Measurements from ENCODE around the gene KCNMA1. TPM values are rescaled to one million over a fixed set of nuclear protein-coding genes. Genes with fewer than 3 reads are reported as not detected.

KCNMA1 gene
- polyA plus RNA-seq, 1 experiment, result 21.4 TPM

GRCh38 chr10:77300682-77301302 lies 336.8 kb downstream of the KCNMA1 start:
- no peak overlapping the region for H3K4me3 ChIP-seq (ENCODE audit: low read depth, low read length)
- ChIA-PET CTCF (interaction anchor here (0.9 kb wide), 1 partner anchor 127 kb away, joined by 4 read pairs; no protein-coding TSS in a partner anchor), POLR2A (interaction anchor here (0.5 kb wide), 1 partner anchor 231 kb away, joined by 7 read pairs; no protein-coding TSS in a partner anchor)
- H3K27me3 ChIP-seq (ENCODE audit: control insufficient read depth, insufficient read depth, low read length), result no peaks in the 10 kb centered on the region
- H3K36me3 ChIP-seq (ENCODE audit: control insufficient read depth, insufficient read depth, low read length), result no peaks in the 10 kb centered on the region
- TF ChIP-seq, protein P1, sequence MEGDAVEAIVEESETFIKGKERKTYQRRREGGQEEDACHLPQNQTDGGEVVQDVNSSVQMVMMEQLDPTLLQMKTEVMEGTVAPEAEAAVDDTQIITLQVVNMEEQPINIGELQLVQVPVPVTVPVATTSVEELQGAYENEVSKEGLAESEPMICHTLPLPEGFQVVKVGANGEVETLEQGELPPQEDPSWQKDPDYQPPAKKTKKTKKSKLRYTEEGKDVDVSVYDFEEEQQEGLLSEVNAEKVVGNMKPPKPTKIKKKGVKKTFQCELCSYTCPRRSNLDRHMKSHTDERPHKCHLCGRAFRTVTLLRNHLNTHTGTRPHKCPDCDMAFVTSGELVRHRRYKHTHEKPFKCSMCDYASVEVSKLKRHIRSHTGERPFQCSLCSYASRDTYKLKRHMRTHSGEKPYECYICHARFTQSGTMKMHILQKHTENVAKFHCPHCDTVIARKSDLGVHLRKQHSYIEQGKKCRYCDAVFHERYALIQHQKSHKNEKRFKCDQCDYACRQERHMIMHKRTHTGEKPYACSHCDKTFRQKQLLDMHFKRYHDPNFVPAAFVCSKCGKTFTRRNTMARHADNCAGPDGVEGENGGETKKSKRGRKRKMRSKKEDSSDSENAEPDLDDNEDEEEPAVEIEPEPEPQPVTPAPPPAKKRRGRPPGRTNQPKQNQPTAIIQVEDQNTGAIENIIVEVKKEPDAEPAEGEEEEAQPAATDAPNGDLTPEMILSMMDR (IDR thresholded peaks at IDR 0.05; ENCODE audit: insufficient read depth, low read depth, low read length), result no peak
- DNase-seq (ENCODE audit: low read depth), result no peak

DNA sequence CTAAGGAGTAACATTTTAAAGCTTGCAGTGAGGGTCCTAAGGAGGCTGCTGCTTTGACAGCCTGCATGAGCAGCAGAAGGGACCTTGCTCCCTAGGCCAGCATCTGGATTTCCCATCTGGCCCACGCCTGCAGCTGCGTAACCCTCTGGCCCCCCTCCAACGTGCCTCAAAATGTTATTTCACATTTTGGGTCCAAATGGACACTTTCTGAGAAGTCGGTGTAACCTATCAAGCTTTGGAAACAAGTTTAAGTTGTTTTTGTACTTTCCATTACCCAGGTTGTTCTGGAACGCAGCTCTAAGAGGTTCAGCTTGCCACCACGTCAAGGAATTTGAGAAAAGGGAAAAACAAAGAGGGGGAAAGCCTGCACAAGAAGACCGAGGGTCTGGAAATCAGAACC lies 338.3 kb downstream of the KCNMA1 start:
- Histone ChIP-seq H3K36me3 (ENCODE audit: control insufficient read depth, insufficient read depth, low read length) (no peaks in the 10 kb centered on the region), H3K27me3 (ENCODE audit: control insufficient read depth, insufficient read depth, low read length) (no peaks in the 10 kb centered on the region), H3K4me3 (ENCODE audit: low read depth, low read length) (no peak overlapping the region)
- POLR2A ChIA-PET, result no interaction called here
- CTCF ChIA-PET, result no interaction called here
- TF ChIP-seq, protein P1 (IDR thresholded peaks at IDR 0.05; ENCODE audit: insufficient read depth, low read depth, low read length), result no peak
- no peak for DNase-seq (ENCODE audit: low read depth)

GRCh38 chr10:77297393-77297739 lies 340.2 kb downstream of the KCNMA1 start:
- Histone ChIP-seq H3K4me3 (ENCODE audit: low read depth, low read length) (no peak overlapping the region), H3K27me3 (ENCODE audit: control insufficient read depth, insufficient read depth, low read length) (no peaks in the 10 kb centered on the region), H3K36me3 (ENCODE audit: control insufficient read depth, insufficient read depth, low read length) (no peaks in the 10 kb centered on the region)
- TF ChIP-seq, protein P1 (IDR thresholded peaks at IDR 0.05; ENCODE audit: insufficient read depth, low read depth, low read length), result no peak
- POLR2A ChIA-PET, result no interaction called here
- no peak for DNase-seq (ENCODE audit: low read depth)
- CTCF ChIA-PET, result interaction anchor here (1.2 to 1.4 kb wide), 3 partner anchors 9 to 123 kb away, joined by 3 to 6 read pairs (median 4); no protein-coding TSS in a partner anchor

GRCh38 chr10:77296534-77297392 lies 340.8 kb downstream of the KCNMA1 start:
- TF ChIP-seq, protein P1 (IDR thresholded peaks at IDR 0.05; ENCODE audit: insufficient read depth, low read depth, low read length), result no peak
- Histone ChIP-seq H3K36me3 (ENCODE audit: control insufficient read depth, insufficient read depth, low read length) (no peaks in the 10 kb centered on the region), H3K27me3 (ENCODE audit: control insufficient read depth, insufficient read depth, low read length) (no peaks in the 10 kb centered on the region), H3K4me3 (ENCODE audit: low read depth, low read length) (no peak overlapping the region)
- CTCF ChIA-PET, result interaction anchor here (0.6 to 1.2 kb wide), 3 partner anchors 8 to 106 kb away, joined by 3 to 6 read pairs (median 3); no protein-coding TSS in a partner anchor
- no peak for DNase-seq (ENCODE audit: low read depth)
- POLR2A ChIA-PET, result no interaction called here

GRCh38 chr10:77293773-77294172 lies 343.8 kb downstream of the KCNMA1 start:
- CTCF ChIA-PET, result interaction anchor here (1.4 to 2.1 kb wide), 3 partner anchors 10 to 120 kb away, joined by 6 to 7 read pairs (median 6); no protein-coding TSS in a partner anchor
- no peak for DNase-seq (ENCODE audit: low read depth)

More at GRCh38 chr10:77293773-77294172, 343.8 kb downstream of the KCNMA1 start:
- Histone ChIP-seq H3K4me3 (ENCODE audit: low read depth, low read length) (no peak overlapping the region), H3K36me3 (ENCODE audit: control insufficient read depth, insufficient read depth, low read length) (no peaks in the 10 kb centered on the region), H3K27me3 (ENCODE audit: control insufficient read depth, insufficient read depth, low read length) (no peaks in the 10 kb centered on the region)
- POLR2A ChIA-PET, result no interaction called here
- TF ChIP-seq, protein P1 (IDR thresholded peaks at IDR 0.05; ENCODE audit: insufficient read depth, low read depth, low read length), result no peak
